IgD-negative memory B cell (primary cell): Measurements from ENCODE around the gene GKN1. TPM values are rescaled to one million over a fixed set of nuclear protein-coding genes. Genes with fewer than 3 reads are reported as not detected.
A peak's percentile ranks its signal among the peaks of the same experiment; 100 is the strongest.

Experiments used
- H3K27ac Mint-ChIP-seq, 3 donors: one replicate each; pipeline ENCODE4 v1.8.0; 2020 to 2022; ENCODE audit warnings: mild to moderate bottlenecking in 3 of 3, mixed read lengths in 3 of 3, moderate library complexity in 1 of 3
- H3K27me3 Mint-ChIP-seq: one replicate; pipeline ENCODE4 v1.8.0; 2021; ENCODE audit warnings: mixed read lengths
- H3K36me3 Mint-ChIP-seq: one replicate; pipeline ENCODE4 v1.8.0; 2020; ENCODE audit warnings: mild to moderate bottlenecking, mixed read lengths
- H3K4me1 Mint-ChIP-seq, 3 donors: one replicate each; pipeline ENCODE4 v1.8.0; 2020 to 2022; ENCODE audit warnings: mixed read lengths in 3 of 3, mild to moderate bottlenecking in 1 of 3
- H3K4me3 Mint-ChIP-seq, 4 donors: one replicate each; pipeline ENCODE4 v1.8.0; 2020 to 2022; ENCODE audit warnings: mild to moderate bottlenecking in 4 of 4, mixed read lengths in 4 of 4, moderate library complexity in 3 of 4
- H3K9me3 Mint-ChIP-seq, 3 donors: one replicate each; pipeline ENCODE4 v1.8.0; 2020 to 2021; ENCODE audit warnings: mixed read lengths in 3 of 3, mild to moderate bottlenecking in 1 of 3
- polyA plus RNA-seq: library from polyadenylated mRNA; unstranded; fragments of 300-500 nt; fragmentation: Illumina TruSeq; gene quantifications from one replicate; pipeline ENCODE4 v1.2.3, GENCODE V29; 2021

GKN1 gene, protein sequence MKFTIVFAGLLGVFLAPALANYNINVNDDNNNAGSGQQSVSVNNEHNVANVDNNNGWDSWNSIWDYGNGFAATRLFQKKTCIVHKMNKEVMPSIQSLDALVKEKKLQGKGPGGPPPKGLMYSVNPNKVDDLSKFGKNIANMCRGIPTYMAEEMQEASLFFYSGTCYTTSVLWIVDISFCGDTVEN
- polyA plus RNA-seq, result not detected

DNA sequence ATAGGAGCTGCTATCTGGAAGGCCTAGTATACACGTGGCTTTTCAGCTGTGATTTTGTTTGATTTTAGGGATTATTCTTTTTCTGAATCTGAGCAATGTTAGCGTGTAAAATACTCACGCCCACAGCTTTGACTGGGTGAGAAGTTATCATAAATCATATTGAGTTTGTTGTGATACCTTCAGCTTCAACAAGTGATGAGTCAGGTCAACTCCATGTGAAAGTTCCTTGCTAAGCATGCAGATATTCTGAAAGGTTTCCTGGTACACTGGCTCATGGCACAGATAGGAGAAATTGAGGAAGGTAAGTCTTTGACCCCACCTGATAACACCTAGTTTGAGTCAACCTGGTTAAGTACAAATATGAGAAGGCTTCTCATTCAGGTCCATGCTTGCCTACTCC, at the start of gene GKN1:
Gene GKN1, plus strand, starts transcription at position 386 of the 400 bp plus-strand sequence. CDS start 42 bp downstream, outside the sequence.
- Mint-ChIP-seq H3K9me3 (peaks cover 0 to 2% (median 0%) of the 10 kb centered on the region in 3 donors), H3K27ac (peak within 1 kb of the TSS in 1 of 3 donors; percentile 33), H3K4me1 (no peaks in the 10 kb centered on the region), H3K27me3 (peaks cover 6% of the 10 kb centered on the region), H3K4me3 (no peak within 1 kb of the TSS), H3K36me3 (peaks cover 2% of the 10 kb centered on the region)

DNA sequence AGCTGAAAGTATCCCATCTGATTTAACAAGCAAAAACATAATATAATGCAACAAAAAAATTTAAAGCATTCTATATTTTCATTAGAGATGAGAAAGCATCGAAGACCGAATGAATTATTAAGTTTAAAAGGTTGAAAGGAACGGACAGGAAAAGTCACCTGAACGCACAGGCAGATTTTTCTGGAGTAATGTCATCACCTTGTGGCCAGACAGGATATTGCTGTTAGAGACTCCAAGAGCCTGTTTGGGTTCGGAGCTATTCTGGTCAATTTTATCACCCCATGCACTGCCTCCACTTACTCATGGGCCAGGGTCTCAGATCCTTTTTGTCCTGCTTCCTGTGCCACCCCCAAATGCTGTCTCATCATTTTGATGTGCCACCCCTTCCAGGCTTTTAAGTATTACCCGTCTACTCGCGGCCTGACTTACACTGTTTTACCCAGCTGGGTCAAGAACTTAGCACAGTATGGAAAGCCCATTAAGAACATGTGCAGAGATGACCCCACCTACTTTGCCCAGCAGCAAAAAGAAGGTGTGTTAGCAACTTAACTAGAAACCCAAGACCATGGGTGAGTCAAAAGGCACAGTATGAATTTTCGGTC, 49.0 kb upstream of the GKN1 start:
- H3K4me1 Mint-ChIP-seq, result peaks cover 0 to 2% (median 2%) of the 10 kb centered on the region in 3 donors
- H3K36me3 Mint-ChIP-seq, result no peaks in the 10 kb centered on the region
- H3K27me3 Mint-ChIP-seq, result peaks cover 16% of the 10 kb centered on the region
- peaks cover 0 to 6% (median 0%) of the 10 kb centered on the region in 3 donors for H3K9me3 Mint-ChIP-seq
- H3K4me3 Mint-ChIP-seq, result no peak overlapping the region
- H3K27ac Mint-ChIP-seq, result no peak overlapping the region

- peaks cover 0 to 6% (median 6%) of the 10 kb centered on the region in 3 donors for H3K9me3 Mint-ChIP-seq
- peaks cover 0 to 2% (median 2%) of the 10 kb centered on the region in 3 donors for H3K4me1 Mint-ChIP-seq
- H3K4me3 Mint-ChIP-seq, result no peak overlapping the region
- no peak overlapping the region for H3K27ac Mint-ChIP-seq
- no peaks in the 10 kb centered on the region for H3K36me3 Mint-ChIP-seq
- H3K27me3 Mint-ChIP-seq, result peaks cover 16% of the 10 kb centered on the region
These were observed 47.6 kb upstream of the GKN1 start for GRCh38 chr2:68926796-68927195.

- H3K4me3 Mint-ChIP-seq, result no peak overlapping the region
- no peaks in the 10 kb centered on the region for H3K36me3 Mint-ChIP-seq
- peaks cover 14% of the 10 kb centered on the region for H3K27me3 Mint-ChIP-seq
- H3K4me1 Mint-ChIP-seq, result no peaks in the 10 kb centered on the region
- peaks cover 0 to 6% (median 6%) of the 10 kb centered on the region in 3 donors for H3K9me3 Mint-ChIP-seq
- peak overlapping the region in 1 of 3 donors; percentile 2 for H3K27ac Mint-ChIP-seq
These were observed 43.2 kb upstream of the GKN1 start for GRCh38 chr2:68931149-68931711.

GRCh38 chr2:68931799-68932198, 42.6 kb upstream of the GKN1 start:
- Mint-ChIP-seq H3K4me3 (no peak overlapping the region), H3K27ac (no peak overlapping the region), H3K9me3 (peaks cover 0 to 6% (median 6%) of the 10 kb centered on the region in 3 donors), H3K27me3 (peaks cover 12% of the 10 kb centered on the region), H3K4me1 (no peaks in the 10 kb centered on the region), H3K36me3 (no peaks in the 10 kb centered on the region)

- Mint-ChIP-seq H3K36me3 (no peaks in the 10 kb centered on the region), H3K27me3 (peaks cover 10% of the 10 kb centered on the region), H3K9me3 (peaks cover 0 to 6% (median 6%) of the 10 kb centered on the region in 3 donors), H3K4me3 (no peak overlapping the region), H3K27ac (no peak overlapping the region), H3K4me1 (no peaks in the 10 kb centered on the region)
These were observed 42.0 kb upstream of the GKN1 start for GRCh38 chr2:68932402-68932801.

- H3K9me3 Mint-ChIP-seq, result peaks cover 0 to 6% (median 6%) of the 10 kb centered on the region in 3 donors
These were observed 40.4 kb upstream of the GKN1 start for GRCh38 chr2:68934021-68934420.

GRCh38 chr2:68935471-68935870, 39.0 kb upstream of the GKN1 start:
- H3K9me3 Mint-ChIP-seq, result peaks cover 0 to 14% (median 9%) of the 10 kb centered on the region in 3 donors
- H3K4me3 Mint-ChIP-seq, result no peak overlapping the region
- H3K27me3 Mint-ChIP-seq, result peaks cover 6% of the 10 kb centered on the region
- no peak overlapping the region for H3K27ac Mint-ChIP-seq
- no peaks in the 10 kb centered on the region for H3K4me1 Mint-ChIP-seq
- H3K36me3 Mint-ChIP-seq, result no peaks in the 10 kb centered on the region

More at GRCh38 chr2:68934021-68934420, 40.4 kb upstream of the GKN1 start:
- H3K36me3 Mint-ChIP-seq, result no peaks in the 10 kb centered on the region
- H3K4me1 Mint-ChIP-seq, result no peaks in the 10 kb centered on the region
- H3K27me3 Mint-ChIP-seq, result peaks cover 8% of the 10 kb centered on the region
- H3K27ac Mint-ChIP-seq, result no peak overlapping the region
- no peak overlapping the region for H3K4me3 Mint-ChIP-seq

- Mint-ChIP-seq H3K4me1 (no peaks in the 10 kb centered on the region), H3K36me3 (no peaks in the 10 kb centered on the region), H3K27me3 (peaks cover 6% of the 10 kb centered on the region), H3K27ac (no peak overlapping the region), H3K4me3 (no peak overlapping the region), H3K9me3 (peaks cover 0 to 9% (median 8%) of the 10 kb centered on the region in 3 donors)
These were observed 38.0 kb upstream of the GKN1 start for GRCh38 chr2:68936427-68936826.

- Mint-ChIP-seq H3K4me3 (no peak overlapping the region), H3K9me3 (peaks cover 0 to 9% (median 8%) of the 10 kb centered on the region in 3 donors), H3K27ac (no peak overlapping the region), H3K27me3 (peaks cover 6% of the 10 kb centered on the region), H3K36me3 (no peaks in the 10 kb centered on the region), H3K4me1 (no peaks in the 10 kb centered on the region)
These were observed 37.5 kb upstream of the GKN1 start for GRCh38 chr2:68936889-68937288.

- Mint-ChIP-seq H3K9me3 (peaks cover 0 to 9% (median 8%) of the 10 kb centered on the region in 3 donors), H3K27me3 (peaks cover 9% of the 10 kb centered on the region), H3K4me3 (no peak overlapping the region), H3K4me1 (no peaks in the 10 kb centered on the region), H3K36me3 (no peaks in the 10 kb centered on the region), H3K27ac (no peak overlapping the region)
These were observed 36.9 kb upstream of the GKN1 start for GRCh38 chr2:68937346-68938055.

DNA sequence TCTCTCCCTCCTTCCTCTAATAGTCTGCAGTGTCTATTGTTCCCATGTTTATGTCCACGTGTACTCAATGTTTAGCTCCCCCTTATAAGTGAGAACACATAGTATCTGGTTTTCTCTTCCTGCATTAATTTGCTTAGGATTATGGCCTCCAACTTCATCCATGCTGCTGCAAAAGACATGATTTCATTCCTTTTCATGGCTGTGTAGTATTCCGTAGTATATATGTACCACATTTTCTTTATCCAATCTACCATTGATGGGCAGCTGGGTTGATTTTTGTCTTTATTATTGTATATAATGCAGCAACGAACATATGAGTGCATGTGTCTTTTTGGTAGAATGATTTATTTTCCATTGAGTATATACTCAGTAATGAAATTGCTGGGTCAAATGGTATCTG, 35.5 kb upstream of the GKN1 start:
- Mint-ChIP-seq H3K9me3 (peaks cover 0 to 9% (median 8%) of the 10 kb centered on the region in 3 donors), H3K27me3 (peaks cover 18% of the 10 kb centered on the region), H3K36me3 (no peaks in the 10 kb centered on the region), H3K4me1 (peaks cover 0 to 4% (median 3%) of the 10 kb centered on the region in 3 donors), H3K27ac (no peak overlapping the region), H3K4me3 (no peak overlapping the region)

DNA sequence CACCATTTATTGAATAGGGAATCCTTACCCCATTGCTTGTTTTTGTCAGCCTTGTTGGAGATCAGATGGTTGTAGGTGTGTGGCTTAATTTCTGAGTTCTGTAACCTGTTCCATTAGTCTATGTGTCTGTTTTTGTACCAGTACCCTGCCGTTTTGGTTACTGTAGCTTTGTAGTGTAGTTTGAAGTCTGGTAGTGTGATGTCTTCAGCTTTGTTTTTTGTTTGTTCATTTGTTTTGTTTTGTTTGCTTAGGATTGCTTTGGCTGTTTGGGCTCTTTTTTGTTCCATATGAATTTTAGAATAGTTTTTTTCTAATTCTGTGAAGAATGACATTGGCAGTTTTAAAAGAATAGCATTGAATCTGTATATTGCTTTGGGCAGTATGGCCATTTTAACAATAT, 34.5 kb upstream of the GKN1 start:
- Mint-ChIP-seq H3K4me1 (peaks cover 0 to 4% (median 3%) of the 10 kb centered on the region in 3 donors), H3K27me3 (peaks cover 24% of the 10 kb centered on the region), H3K4me3 (no peak overlapping the region), H3K36me3 (no peaks in the 10 kb centered on the region), H3K9me3 (peaks cover 0 to 9% (median 8%) of the 10 kb centered on the region in 3 donors), H3K27ac (no peak overlapping the region)

GRCh38 chr2:68940369-68940768, 34.1 kb upstream of the GKN1 start:
- Mint-ChIP-seq H3K36me3 (no peaks in the 10 kb centered on the region), H3K27ac (no peak overlapping the region), H3K27me3 (peaks cover 24% of the 10 kb centered on the region), H3K4me3 (no peak overlapping the region), H3K9me3 (peaks cover 0 to 9% (median 8%) of the 10 kb centered on the region in 3 donors), H3K4me1 (peaks cover 0 to 4% (median 3%) of the 10 kb centered on the region in 3 donors)

DNA sequence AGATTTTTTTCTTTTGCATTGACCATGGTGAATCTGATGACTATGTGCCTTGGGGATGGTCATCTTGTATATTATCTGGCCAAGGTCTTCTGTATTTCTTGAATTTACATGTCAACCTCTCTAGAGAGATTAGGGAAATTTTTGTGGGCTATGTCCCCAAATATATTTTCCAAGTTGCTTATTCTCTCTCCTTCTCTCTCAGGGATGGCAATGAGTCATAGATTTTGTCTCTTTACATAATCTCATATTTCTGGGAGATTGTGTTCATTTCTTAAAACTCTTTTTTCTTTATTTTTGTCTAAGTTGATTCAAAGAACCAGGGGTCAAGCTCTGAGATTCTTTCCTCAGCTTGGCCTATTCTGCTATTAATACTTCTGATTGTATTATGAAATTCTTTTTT, 31.6 kb upstream of the GKN1 start:
- Mint-ChIP-seq H3K4me1 (peaks cover 0 to 4% (median 3%) of the 10 kb centered on the region in 3 donors), H3K4me3 (no peak overlapping the region), H3K9me3 (peaks cover 2 to 9% (median 8%) of the 10 kb centered on the region in 3 donors), H3K27me3 (peaks cover 31% of the 10 kb centered on the region), H3K36me3 (no peaks in the 10 kb centered on the region), H3K27ac (peak overlapping the region in 1 of 3 donors; percentile 28)
